H9 (cell line): ENCODE results near the gene FOXI1. TPM values are rescaled to one million over a fixed set of nuclear protein-coding genes. Genes with fewer than 3 reads are reported as not detected.

ENCODE experiments used
- DNase-seq: peaks from one replicate; pipeline ENCODE4 v3.0.0-alpha.2; 2017
- H2AFZ ChIP-seq: one replicate; pipeline ENCODE4 v1.6.1; 2013; ENCODE audit warnings: mild to moderate bottlenecking, low read length, control low read depth, moderate library complexity
- H2AK5ac ChIP-seq: 2 replicates; pipeline ENCODE4 v1.6.1; 2013; ENCODE audit warnings: low read length, control low read depth, mixed read lengths; ENCODE audit not compliant: insufficient read length
- H2BK120ac ChIP-seq: one replicate; pipeline ENCODE4 v1.6.1; 2013; ENCODE audit warnings: low read depth, mild to moderate bottlenecking, low read length, control low read depth, inconsistent platforms; ENCODE audit not compliant: poor library complexity, severe bottlenecking
- H2BK12ac ChIP-seq: 2 replicates; pipeline ENCODE4 v1.6.1; 2013; ENCODE audit warnings: low read length, control low read depth, mixed read lengths, low read depth; ENCODE audit not compliant: insufficient read length
- H2BK15ac ChIP-seq: 2 replicates; pipeline ENCODE4 v1.6.1; 2013; ENCODE audit warnings: low read depth, low read length, control low read depth
- H2BK20ac ChIP-seq: one replicate; pipeline ENCODE4 v1.6.1; 2013; ENCODE audit warnings: low read depth, mild to moderate bottlenecking, low read length, control low read depth, inconsistent platforms; ENCODE audit not compliant: poor library complexity, severe bottlenecking
- H2BK5ac ChIP-seq: 2 replicates; pipeline ENCODE4 v1.6.1; 2013; ENCODE audit warnings: low read length, control low read depth, mixed read lengths; ENCODE audit not compliant: insufficient read length
- H3K14ac ChIP-seq: 2 replicates; pipeline ENCODE4 v1.6.1; 2013; ENCODE audit warnings: low read length, control low read depth; ENCODE audit not compliant: insufficient read depth
- H3K18ac ChIP-seq: 2 replicates; pipeline ENCODE4 v1.6.1; 2013; ENCODE audit warnings: low read depth, mild to moderate bottlenecking, mixed read lengths, low read length, control low read depth; ENCODE audit not compliant: insufficient read length
- H3K23ac ChIP-seq: 2 replicates; pipeline ENCODE4 v1.6.1; 2013; ENCODE audit warnings: low read length, control low read depth, mixed read lengths, low read depth; ENCODE audit not compliant: insufficient read length
- H3K23me2 ChIP-seq: 2 replicates; pipeline ENCODE4 v1.6.1; 2013; ENCODE audit warnings: low read depth, mild to moderate bottlenecking, mixed read lengths, low read length, control low read depth; ENCODE audit not compliant: insufficient read length, poor library complexity, severe bottlenecking
- H3K27ac ChIP-seq: 2 replicates; pipeline ENCODE4 v1.5.1; 2013; ENCODE audit warnings: low read length, control low read depth, mixed read lengths, low read depth; ENCODE audit not compliant: insufficient read length
- H3K27me3 ChIP-seq: 2 replicates; pipeline ENCODE4 v1.6.1; 2013; ENCODE audit warnings: low read length, control low read depth, inconsistent platforms; ENCODE audit not compliant: insufficient read depth
- H3K4ac ChIP-seq: 2 replicates; pipeline ENCODE4 v1.6.1; 2013; ENCODE audit warnings: low read depth, mild to moderate bottlenecking, control low read depth, inconsistent platforms, low read length, moderate library complexity
- H3K4me1 ChIP-seq: 2 replicates; pipeline ENCODE4 v1.6.1; 2013; ENCODE audit warnings: low read length, control low read depth, inconsistent platforms; ENCODE audit not compliant: insufficient read depth
- H3K4me2 ChIP-seq: 2 replicates; pipeline ENCODE4 v1.6.1; 2013; ENCODE audit warnings: low read length, control low read depth, mixed read lengths; ENCODE audit not compliant: insufficient read length, insufficient read depth
- H3K56ac ChIP-seq: 2 replicates; pipeline ENCODE4 v1.6.1; 2013; ENCODE audit warnings: low read depth, mild to moderate bottlenecking, mixed read lengths, low read length, control low read depth; ENCODE audit not compliant: insufficient read length
- H3K79me1 ChIP-seq: 2 replicates; pipeline ENCODE4 v1.6.1; 2013; ENCODE audit warnings: low read depth, mild to moderate bottlenecking, moderate library complexity, low read length, control low read depth, inconsistent platforms; ENCODE audit not compliant: insufficient read depth, poor library complexity, severe bottlenecking
- H3K79me2 ChIP-seq: 2 replicates; pipeline ENCODE4 v1.6.1; 2013; ENCODE audit warnings: low read length, control low read depth, inconsistent platforms; ENCODE audit not compliant: insufficient read depth
- H3K9ac ChIP-seq: 2 replicates; pipeline ENCODE4 v1.6.1; 2013; ENCODE audit warnings: low read length, control low read depth, mixed read lengths; ENCODE audit not compliant: insufficient read length; ENCODE audit errors: extremely low read depth
- H3K9me3 ChIP-seq: one replicate; pipeline ENCODE4 v1.6.1; 2013; ENCODE audit warnings: low read depth, low read length, inconsistent platforms; ENCODE audit not compliant: control insufficient read depth
- H3T11ph ChIP-seq: one replicate; pipeline ENCODE4 v1.6.1; 2013; ENCODE audit warnings: mild to moderate bottlenecking, low read length, control low read depth, inconsistent platforms
- H4K20me1 ChIP-seq: one replicate; pipeline ENCODE4 v1.6.1; 2013; ENCODE audit not compliant: control insufficient read depth, insufficient read length, insufficient read depth
- H4K5ac ChIP-seq: 2 replicates; pipeline ENCODE4 v1.6.1; 2013; ENCODE audit warnings: low read depth, mild to moderate bottlenecking, mixed read lengths, low read length, control low read depth; ENCODE audit not compliant: insufficient read length
- H4K8ac ChIP-seq: replicated peaks from 2 replicates; pipeline ENCODE4 v1.6.1; 2013; ENCODE audit warnings: low read length, control low read depth, mixed read lengths, low read depth; ENCODE audit not compliant: insufficient read length
- H4K91ac ChIP-seq: 2 replicates; pipeline ENCODE4 v1.6.1; 2013; ENCODE audit warnings: low read depth, mild to moderate bottlenecking, moderate library complexity, mixed read lengths, low read length, control low read depth; ENCODE audit not compliant: insufficient read length
- H3K27ac Mint-ChIP-seq, 3 experiments: 2 replicates in 2 of 3; 3 replicates in 1 of 3; pipeline ENCODE4 v1.8.0; 2020 to 2021; ENCODE audit warnings: mixed read lengths in 3 of 3, mild to moderate bottlenecking in 1 of 3, moderate library complexity in 1 of 3
- H3K27me3 Mint-ChIP-seq: 2 replicates; pipeline ENCODE4 v1.8.0; 2021; ENCODE audit warnings: low read depth, mild to moderate bottlenecking, moderate library complexity, mixed read lengths
- H3K36me3 Mint-ChIP-seq, 3 experiments: 2 replicates in 2 of 3; 3 replicates in 1 of 3; pipeline ENCODE4 v1.8.0; 2020 to 2021; ENCODE audit warnings: low read depth in 3 of 3, mixed read lengths in 3 of 3; ENCODE audit not compliant: insufficient read depth in 1 of 3
- H3K4me1 Mint-ChIP-seq, 2 experiments: 2 replicates each; pipeline ENCODE4 v1.8.0; 2020; ENCODE audit warnings: mixed read lengths in 2 of 2
- H3K4me3 Mint-ChIP-seq, 2 experiments: 2 replicates in 1 of 2; 3 replicates in 1 of 2; pipeline ENCODE4 v1.8.0; 2020 to 2021; ENCODE audit warnings: mild to moderate bottlenecking in 2 of 2, mixed read lengths in 2 of 2, moderate library complexity in 1 of 2
- H3K9me3 Mint-ChIP-seq, 2 experiments: 2 replicates in 1 of 2; 3 replicates in 1 of 2; pipeline ENCODE4 v1.8.0; 2020; ENCODE audit warnings: mild to moderate bottlenecking in 2 of 2, mixed read lengths in 2 of 2, moderate library complexity in 1 of 2
- CTCF ChIP-seq: fragments of 200-600 bp; sonication (generic); conservative IDR thresholded peaks from 3 replicates; pipeline ENCODE4 v1.8.0; 2021; ENCODE audit warnings: antibody characterized with exemption, mild to moderate bottlenecking
- WGBS: extraction: QIAGEN DNeasy Blood & Tissue Kit; methylation state at CpG from one replicate; pipeline ENCODE4 v1.1.7; 2013; ENCODE audit warnings: missing lambda C conversion rate, low lambda C conversion rate, mixed read lengths; ENCODE audit not compliant: insufficient read length; ENCODE audit errors: extremely low coverage; 5-methylcytosine and 5-hydroxymethylcytosine counted together
- total RNA-seq: library from RNA; stranded (reverse); gene quantifications from 2 replicates; pipeline ENCODE4 v1.2.1, GENCODE V29; 2021

Gene FOXI1
- total RNA-seq, 1 experiment from 2014 or later, result not detected

GRCh38 chr5:170082701-170083100 lies 23.0 kb upstream of the FOXI1 start:
- no peaks in the 10 kb centered on the region for H3K79me2 ChIP-seq
- H3T11ph ChIP-seq, result no peak overlapping the region
- H3K14ac ChIP-seq, result no peak overlapping the region
- Mint-ChIP-seq H3K27me3 (peaks cover 12% of the 10 kb centered on the region), H3K4me3 (no peak overlapping the region), H3K36me3 (no peaks in the 10 kb centered on the region; a peak in 1 of 7 replicates), H3K4me1 (no peaks in the 10 kb centered on the region), H3K9me3 (no peaks in the 10 kb centered on the region), H3K27ac (no peak overlapping the region)
- no peaks in the 10 kb centered on the region for H3K9me3 ChIP-seq
- TF ChIP-seq CTCF, result no peak
- H4K20me1 ChIP-seq, result no peaks in the 10 kb centered on the region
- no peak overlapping the region for H3K4ac ChIP-seq
- H3K4me2 ChIP-seq, result no peak overlapping the region
- H3K4me1 ChIP-seq, result no peaks in the 10 kb centered on the region
- H4K8ac ChIP-seq, result no peak overlapping the region
- H4K91ac ChIP-seq, result no peak overlapping the region
- H2AFZ ChIP-seq, result no peak overlapping the region
- H3K23ac ChIP-seq, result no peak overlapping the region
- H4K5ac ChIP-seq, result no peak overlapping the region
- no peak overlapping the region for H3K18ac ChIP-seq
- no peak overlapping the region for H2BK12ac ChIP-seq
- no peak overlapping the region for H2BK15ac ChIP-seq
- H2BK120ac ChIP-seq, result no peak overlapping the region
- H3K23me2 ChIP-seq, result no peaks in the 10 kb centered on the region
- no CpG with 5 or more reads among the region's 7 CpGs for WGBS
- no peak overlapping the region for H3K27ac ChIP-seq
- no peak overlapping the region for H3K9ac ChIP-seq
- no peak overlapping the region for H3K56ac ChIP-seq
- no peak overlapping the region for H2BK20ac ChIP-seq
- no peaks in the 10 kb centered on the region for H3K79me1 ChIP-seq
- no peak overlapping the region for H2BK5ac ChIP-seq
- no peak for DNase-seq
- H3K27me3 ChIP-seq, result no peaks in the 10 kb centered on the region
- no peak overlapping the region for H2AK5ac ChIP-seq
